Measurements from ENCODE around the gene ITPKB.
A peak's percentile ranks its signal among the peaks of the same experiment; 100 is the strongest.

Gene ITPKB

GRCh38 chr1:226704169-226704937, 34.7 kb downstream of the ITPKB start:
- no peaks in the 10 kb centered on the region for H3K36me3 Mint-ChIP-seq (ENCODE audit: low read depth)
- TF ChIP-seq, protein P1, sequence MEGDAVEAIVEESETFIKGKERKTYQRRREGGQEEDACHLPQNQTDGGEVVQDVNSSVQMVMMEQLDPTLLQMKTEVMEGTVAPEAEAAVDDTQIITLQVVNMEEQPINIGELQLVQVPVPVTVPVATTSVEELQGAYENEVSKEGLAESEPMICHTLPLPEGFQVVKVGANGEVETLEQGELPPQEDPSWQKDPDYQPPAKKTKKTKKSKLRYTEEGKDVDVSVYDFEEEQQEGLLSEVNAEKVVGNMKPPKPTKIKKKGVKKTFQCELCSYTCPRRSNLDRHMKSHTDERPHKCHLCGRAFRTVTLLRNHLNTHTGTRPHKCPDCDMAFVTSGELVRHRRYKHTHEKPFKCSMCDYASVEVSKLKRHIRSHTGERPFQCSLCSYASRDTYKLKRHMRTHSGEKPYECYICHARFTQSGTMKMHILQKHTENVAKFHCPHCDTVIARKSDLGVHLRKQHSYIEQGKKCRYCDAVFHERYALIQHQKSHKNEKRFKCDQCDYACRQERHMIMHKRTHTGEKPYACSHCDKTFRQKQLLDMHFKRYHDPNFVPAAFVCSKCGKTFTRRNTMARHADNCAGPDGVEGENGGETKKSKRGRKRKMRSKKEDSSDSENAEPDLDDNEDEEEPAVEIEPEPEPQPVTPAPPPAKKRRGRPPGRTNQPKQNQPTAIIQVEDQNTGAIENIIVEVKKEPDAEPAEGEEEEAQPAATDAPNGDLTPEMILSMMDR (IDR thresholded peaks at IDR 0.05; ENCODE audit: unreplicated experiment in 3 of 3) = no peak

GRCh38 chr1:226702957-226703831, 35.9 kb downstream of the ITPKB start:
- H3K4me1 Mint-ChIP-seq = peaks cover 57% of the 10 kb centered on the region
- TF ChIP-seq, protein P1 (IDR thresholded peaks at IDR 0.05; ENCODE audit: unreplicated experiment in 3 of 3) = no peak
- H3K4me3 Mint-ChIP-seq = peak overlapping the region; percentile 81 to 89 (median 85)
- H3K9me3 Mint-ChIP-seq = no peaks in the 10 kb centered on the region
- peak overlapping the region; percentile 98 to 99 (median 99) for H3K27ac Mint-ChIP-seq
- no peaks in the 10 kb centered on the region for H3K36me3 Mint-ChIP-seq (ENCODE audit: low read depth)
- no peaks in the 10 kb centered on the region for H3K27me3 Mint-ChIP-seq (ENCODE audit: low read depth)

More at GRCh38 chr1:226704169-226704937, 34.7 kb downstream of the ITPKB start:
- no peaks in the 10 kb centered on the region for H3K9me3 Mint-ChIP-seq
- H3K27me3 Mint-ChIP-seq (ENCODE audit: low read depth) = peaks cover 1% of the 10 kb centered on the region
- H3K27ac Mint-ChIP-seq = peak overlapping the region; percentile 92 to 98 (median 93)
- H3K4me3 Mint-ChIP-seq = peak overlapping the region; percentile 75 to 79 (median 75)
- H3K4me1 Mint-ChIP-seq = peaks cover 66% of the 10 kb centered on the region

DNA sequence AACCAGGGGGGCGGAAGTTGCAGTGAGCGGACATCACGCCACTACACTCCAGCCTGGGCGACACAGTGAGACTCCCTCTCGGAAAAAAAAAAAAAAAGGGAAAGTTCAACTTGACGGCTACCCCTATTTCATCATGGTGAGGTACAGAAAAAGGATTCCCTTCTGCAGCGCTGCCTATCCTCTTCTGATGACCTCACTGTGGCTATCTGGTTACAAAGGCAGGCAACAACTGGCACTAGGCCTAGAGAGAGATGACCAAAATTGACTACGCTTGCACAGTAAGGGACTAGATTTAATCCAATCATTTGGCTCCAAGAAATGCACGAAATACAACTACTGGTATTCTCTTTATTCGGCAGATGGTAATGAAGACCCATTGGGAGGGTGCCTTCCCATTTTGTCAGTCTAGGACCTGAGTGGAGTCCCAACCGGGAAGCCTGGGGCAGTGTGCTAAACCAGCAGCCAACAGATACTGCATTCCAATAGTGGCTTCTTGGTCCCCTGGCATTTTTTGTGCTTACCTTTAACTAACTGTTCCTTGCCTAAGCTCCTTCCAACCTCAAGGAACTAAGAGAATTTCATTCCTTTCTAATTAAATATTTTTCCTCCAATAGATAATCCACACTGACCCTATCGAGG, 36.6 kb downstream of the ITPKB start:
- Mint-ChIP-seq H3K36me3 (ENCODE audit: low read depth) (no peaks in the 10 kb centered on the region), H3K4me3 (peak overlapping the region; percentile 81 to 89 (median 85)), H3K27ac (peak overlapping the region; percentile 98 to 99 (median 99)), H3K9me3 (no peaks in the 10 kb centered on the region), H3K4me1 (peaks cover 57% of the 10 kb centered on the region), H3K27me3 (ENCODE audit: low read depth) (no peaks in the 10 kb centered on the region)
- TF ChIP-seq, protein P1 (IDR thresholded peaks at IDR 0.05; ENCODE audit: unreplicated experiment in 3 of 3) = no peak

DNA sequence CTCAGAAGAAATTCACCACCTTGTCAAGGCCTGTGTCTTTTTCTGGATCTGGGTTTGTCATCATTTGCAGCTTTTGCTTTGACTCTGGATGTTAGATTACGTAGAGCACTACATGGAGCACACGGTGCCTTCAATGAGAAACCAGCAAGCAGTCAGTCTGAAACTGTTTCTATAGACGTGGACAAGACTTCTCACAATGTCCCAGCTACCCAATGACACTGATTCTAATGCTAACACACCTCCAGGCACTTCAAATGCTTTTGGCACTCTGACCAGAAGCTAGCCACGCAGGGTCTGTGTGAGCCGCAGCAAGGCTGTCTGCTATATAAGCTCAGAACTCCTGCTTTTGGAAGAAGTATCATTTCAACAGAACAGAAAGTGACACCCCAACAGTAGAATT, 38.2 kb downstream of the ITPKB start:
- Mint-ChIP-seq H3K4me1 (peaks cover 64% of the 10 kb centered on the region), H3K4me3 (peak overlapping the region in 2 of 3 experiments; percentile 25 to 43), H3K27ac (peak overlapping the region in 2 of 3 experiments; percentile 78 to 80), H3K9me3 (no peaks in the 10 kb centered on the region), H3K27me3 (ENCODE audit: low read depth) (no peaks in the 10 kb centered on the region), H3K36me3 (ENCODE audit: low read depth) (no peaks in the 10 kb centered on the region)
- TF ChIP-seq, protein P1 (IDR thresholded peaks at IDR 0.05; ENCODE audit: unreplicated experiment in 3 of 3) = no peak

- Mint-ChIP-seq H3K4me3 (no peak overlapping the region), H3K27ac (peak overlapping the region in 2 of 3 experiments; percentile 10 to 39), H3K27me3 (ENCODE audit: low read depth) (no peaks in the 10 kb centered on the region), H3K4me1 (peaks cover 49% of the 10 kb centered on the region), H3K9me3 (no peaks in the 10 kb centered on the region), H3K36me3 (ENCODE audit: low read depth) (no peaks in the 10 kb centered on the region)
- TF ChIP-seq, protein P1 (IDR thresholded peaks at IDR 0.05; ENCODE audit: unreplicated experiment in 3 of 3) = no peak
These were observed 39.9 kb downstream of the ITPKB start for GRCh38 chr1:226699166-226699565.
